Panc1 (cell line): ENCODE measurements around the gene MSANTD1. TPM values are rescaled to one million over a fixed set of nuclear protein-coding genes. Genes with fewer than 3 reads are reported as not detected.

ENCODE experiments used
- ATAC-seq: fragments of 200-7000 bp; cut with Tn5 transposase; 2 replicates; pipeline ENCODE4 v1.9.1; 2020; ENCODE audit warnings: mild to moderate bottlenecking, moderate library complexity
- BruUV-seq: library from RNA; stranded (reverse); fragments of 400-500 nt; replicated peaks from 2 replicates; lab custom pipeline; 2021; lab: Mats Ljungman, UMichigan
- CTCF ChIA-PET: fragments of 300-600 bp; sonication (Branson Sonifier 250); formaldehyde crosslinking; loops from one replicate; lab custom pipeline; 2022; ENCODE audit warnings: antibody characterized with exemption; lab: Charles Lee
- POLR2A ChIA-PET: fragments of 300-600 bp; sonication (Branson Sonifier 250); formaldehyde crosslinking; loops from one replicate; lab custom pipeline; 2022; ENCODE audit warnings: antibody characterized with exemption; lab: Charles Lee
- DNase-seq: peaks from one replicate; pipeline ENCODE4 v3.0.0-alpha.2; 2010; ENCODE audit warnings: low read depth, low spot score
- H3K27ac ChIP-seq: 2 replicates; pipeline ENCODE4 v1.5.1; 2011; ENCODE audit warnings: mild to moderate bottlenecking, low read length, inconsistent platforms
- H3K27me3 ChIP-seq: fragments of 200-500 bp; sonication (Bioruptor generic); 2 replicates; pipeline ENCODE4 v1.6.0; 2014; ENCODE audit warnings: low read length, inconsistent platforms; ENCODE audit not compliant: control insufficient read depth, insufficient read depth
- H3K36me3 ChIP-seq: fragments of 200-500 bp; sonication (Bioruptor generic); 2 replicates; pipeline ENCODE4 v1.5.1; 2014; ENCODE audit warnings: inconsistent platforms, mild to moderate bottlenecking, low read length, moderate library complexity; ENCODE audit not compliant: control insufficient read depth, insufficient read depth
- H3K4me1 ChIP-seq: 2 replicates; pipeline ENCODE4 v1.5.1; 2011; ENCODE audit warnings: inconsistent platforms, mild to moderate bottlenecking, low read length, moderate library complexity; ENCODE audit not compliant: control insufficient read depth, insufficient read depth
- H3K4me3 ChIP-seq, 2 experiments: 2 replicates each; pipeline ENCODE4 v1.5.1; 2011 to 2012; ENCODE audit warnings: low read depth in 2 of 2, low read length in 2 of 2, mild to moderate bottlenecking in 2 of 2, inconsistent platforms in 1 of 2, moderate library complexity in 1 of 2
- H3K9me3 ChIP-seq: fragments of 200-500 bp; sonication (Bioruptor generic); 2 replicates; pipeline ENCODE4 v1.5.1; 2014; ENCODE audit warnings: low read depth, mild to moderate bottlenecking, inconsistent platforms, low read length, moderate library complexity; ENCODE audit not compliant: control insufficient read depth, insufficient read depth
- POLR2AphosphoS5 ChIP-seq: IDR thresholded peaks from 2 replicates; pipeline ENCODE4 v1.6.1; 2012; ENCODE audit warnings: mild to moderate bottlenecking, low read depth, low read length, moderate library complexity
- REST ChIP-seq, 2 experiments: IDR thresholded peaks; 2 replicates each; pipeline ENCODE4 v1.6.1; 2011 to 2012; ENCODE audit warnings: low read depth in 2 of 2, control low read depth in 1 of 2, low read length in 1 of 2, mild to moderate bottlenecking in 1 of 2, moderate library complexity in 1 of 2; ENCODE audit not compliant: insufficient read depth in 1 of 2
- SIN3A ChIP-seq: IDR thresholded peaks from 2 replicates; pipeline ENCODE4 v1.6.1; 2012; ENCODE audit warnings: low read depth, mild to moderate bottlenecking, low read length, moderate library complexity, borderline replicate concordance; ENCODE audit not compliant: insufficient read depth
- TCF7L2 ChIP-seq: IDR thresholded peaks from 2 replicates; pipeline ENCODE4 v1.6.1; 2011; ENCODE audit warnings: mild to moderate bottlenecking, low read depth, low read length, inconsistent platforms
- in situ Hi-C: cut with HindIII; loops from 2 replicates; pipeline ENCODE4 v1.10.0; 2016; ENCODE audit warnings: low sequenced_read_pairs, low pct_unique_long_range_greater_than_20kb
- intact Hi-C: fragments of 100-400 bp; cut with micrococcal nuclease; formaldehyde crosslinking; loops from one replicate; pipeline ENCODE4 v1.10.0; 2022; ENCODE audit not compliant: unreplicated experiment
- total RNA-seq: library from RNA; stranded (reverse); gene quantifications from one replicate; pipeline ENCODE4 v1.2.1, GENCODE V29; 2021; ENCODE audit not compliant: unreplicated experiment
- TF ChIP-seq, protein P1 (sequence below): fragments of 450-650 bp; IDR thresholded peaks from 2 replicates; pipeline ENCODE4 v1.5.1; 2017; ENCODE audit warnings: mild to moderate bottlenecking

Gene MSANTD1
- total RNA-seq, 1 experiment from 2014 or later: 0.57 TPM

- Histone ChIP-seq H3K27ac (no peak overlapping the region), H3K36me3 (no peaks in the 10 kb centered on the region), H3K27me3 (no peaks in the 10 kb centered on the region), H3K9me3 (no peaks in the 10 kb centered on the region), H3K4me3 (no peak overlapping the region), H3K4me1 (no peaks in the 10 kb centered on the region)
- ChIA-PET CTCF (no interaction called here), POLR2A (no interaction called here)
- in situ Hi-C loops (no loop called here), intact Hi-C loops (no loop called here)
- no peak for ATAC-seq
- DNase-seq: no peak
- TF ChIP-seq TCF7L2 (no peak), POLR2AphosphoS5 (no peak), REST (IDR thresholded peaks at IDR 0.05; ENCODE audit: insufficient read depth in 1 of 2, low read depth in 2 of 2, low read length in 1 of 2) (no peak), SIN3A (no peak)
- TF ChIP-seq, protein P1, sequence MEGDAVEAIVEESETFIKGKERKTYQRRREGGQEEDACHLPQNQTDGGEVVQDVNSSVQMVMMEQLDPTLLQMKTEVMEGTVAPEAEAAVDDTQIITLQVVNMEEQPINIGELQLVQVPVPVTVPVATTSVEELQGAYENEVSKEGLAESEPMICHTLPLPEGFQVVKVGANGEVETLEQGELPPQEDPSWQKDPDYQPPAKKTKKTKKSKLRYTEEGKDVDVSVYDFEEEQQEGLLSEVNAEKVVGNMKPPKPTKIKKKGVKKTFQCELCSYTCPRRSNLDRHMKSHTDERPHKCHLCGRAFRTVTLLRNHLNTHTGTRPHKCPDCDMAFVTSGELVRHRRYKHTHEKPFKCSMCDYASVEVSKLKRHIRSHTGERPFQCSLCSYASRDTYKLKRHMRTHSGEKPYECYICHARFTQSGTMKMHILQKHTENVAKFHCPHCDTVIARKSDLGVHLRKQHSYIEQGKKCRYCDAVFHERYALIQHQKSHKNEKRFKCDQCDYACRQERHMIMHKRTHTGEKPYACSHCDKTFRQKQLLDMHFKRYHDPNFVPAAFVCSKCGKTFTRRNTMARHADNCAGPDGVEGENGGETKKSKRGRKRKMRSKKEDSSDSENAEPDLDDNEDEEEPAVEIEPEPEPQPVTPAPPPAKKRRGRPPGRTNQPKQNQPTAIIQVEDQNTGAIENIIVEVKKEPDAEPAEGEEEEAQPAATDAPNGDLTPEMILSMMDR: no peak
- BruUV-seq: no TSS peak
Observed at GRCh38 chr4:3239998-3240920, 8.7 kb upstream of the MSANTD1 start.

GRCh38 chr4:3240936-3241522 lies 7.9 kb upstream of the MSANTD1 start:
- DNase-seq (no peak), ATAC-seq (no peak)
- in situ Hi-C loops: no loop called here
- ChIA-PET POLR2A (no interaction called here), CTCF (no interaction called here)
- no TSS peak for BruUV-seq
- Histone ChIP-seq H3K4me1 (no peaks in the 10 kb centered on the region), H3K36me3 (no peaks in the 10 kb centered on the region), H3K27me3 (no peaks in the 10 kb centered on the region), H3K9me3 (no peaks in the 10 kb centered on the region), H3K4me3 (no peak overlapping the region), H3K27ac (no peak overlapping the region)
- no peak for TF ChIP-seq POLR2AphosphoS5
- no peak for TF ChIP-seq REST (IDR thresholded peaks at IDR 0.05; ENCODE audit: insufficient read depth in 1 of 2, low read depth in 2 of 2, low read length in 1 of 2)
- no peak for TF ChIP-seq TCF7L2
- no peak for TF ChIP-seq SIN3A
- TF ChIP-seq, protein P1: no peak
- intact Hi-C loops: no loop called here
